ENCODE results near the gene EEF1AKMT3.
"Not testable (repeated sequence)": the region's sequence is repeated elsewhere in the genome, so short reads cannot be mapped to it uniquely, and the experiment has no call there.

EEF1AKMT3 gene

DNA sequence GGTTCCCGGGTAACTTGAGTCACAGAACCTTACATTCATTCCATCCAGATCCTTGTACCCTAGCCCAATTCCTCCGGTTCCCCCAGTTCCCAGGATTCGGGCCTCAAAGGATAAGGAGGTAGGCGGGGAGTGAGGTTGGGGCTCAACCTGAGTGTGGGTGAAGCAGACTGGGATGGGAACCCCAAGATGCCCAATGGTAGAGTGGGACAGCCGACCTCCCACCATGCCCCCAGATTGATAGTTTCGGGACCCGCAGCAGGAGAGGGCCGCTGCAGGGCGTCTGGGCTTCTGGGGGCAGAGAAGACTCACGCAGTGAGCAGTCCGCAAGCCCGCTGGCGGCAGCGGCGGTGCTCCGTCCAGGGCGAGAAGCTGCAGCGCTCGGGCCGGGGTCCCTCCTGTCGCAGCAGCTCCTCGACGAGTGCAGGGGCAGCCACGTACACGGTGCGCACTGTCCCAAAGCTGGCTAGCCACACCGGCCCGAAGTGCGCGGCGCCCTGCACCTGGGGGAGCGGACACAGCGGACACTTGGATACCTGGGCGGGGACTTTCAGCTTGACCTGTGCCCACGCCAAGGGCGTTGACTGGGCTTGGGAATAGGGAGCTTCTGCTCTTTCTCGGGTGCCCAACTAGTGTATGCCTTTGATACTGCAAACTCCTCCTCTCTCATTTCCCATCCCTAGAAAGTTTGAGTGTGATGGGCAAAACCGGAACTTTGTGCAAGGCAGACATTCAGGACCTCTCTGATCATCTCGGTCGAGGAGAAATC is 6.5 kb upstream of the EEF1AKMT3 start:
- DNase-seq (ENCODE audit: low read depth) = no peak

DNA sequence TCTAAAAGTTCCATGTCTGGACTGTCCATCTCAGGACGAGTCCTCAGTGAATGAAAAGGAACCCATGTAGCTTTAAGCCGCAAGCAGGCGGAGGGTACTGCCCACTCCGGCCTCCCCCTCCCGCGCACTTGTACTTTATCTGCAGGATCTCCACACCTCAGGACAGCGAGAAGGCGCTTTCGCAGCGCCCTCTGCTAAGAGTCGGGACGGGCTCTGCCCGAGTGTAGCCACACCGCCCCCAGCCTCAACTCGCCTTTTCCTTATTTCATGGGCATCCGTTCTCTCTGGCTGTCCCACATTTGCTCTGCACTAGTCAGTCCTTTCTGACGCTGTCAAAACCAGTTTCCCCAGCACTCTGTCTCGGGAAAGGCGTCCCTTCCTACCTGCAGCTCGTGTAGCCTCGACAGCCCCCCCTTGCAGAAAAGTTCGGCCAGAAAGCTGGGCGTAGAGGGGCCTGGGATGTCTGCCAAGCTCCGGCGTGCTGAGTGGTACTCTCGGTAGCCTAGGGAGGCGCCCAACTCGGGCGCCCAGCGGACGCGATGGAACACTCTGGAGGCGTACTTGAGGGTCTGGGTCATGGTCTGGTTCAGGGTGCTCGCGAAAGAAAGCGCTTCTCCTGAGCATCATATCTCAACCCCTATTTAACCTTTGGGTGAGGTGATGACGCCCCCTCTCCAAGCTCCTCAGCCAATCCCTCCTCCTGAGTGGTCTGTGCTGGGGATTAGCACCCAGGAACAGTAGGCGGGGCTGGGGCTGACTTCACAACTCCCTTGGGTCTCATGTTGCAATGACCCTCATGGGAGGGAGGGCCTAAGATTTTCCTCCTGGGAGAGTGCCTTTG is 5.7 kb upstream of the EEF1AKMT3 start, which contains the start of gene CYP27B1:
CYP27B1 (minus strand) TSS at position 615 of the 841 bp plus-strand sequence; CDS start at position 578, 37 bp downstream.
- DNase-seq (ENCODE audit: low read depth) = no peak

DNA sequence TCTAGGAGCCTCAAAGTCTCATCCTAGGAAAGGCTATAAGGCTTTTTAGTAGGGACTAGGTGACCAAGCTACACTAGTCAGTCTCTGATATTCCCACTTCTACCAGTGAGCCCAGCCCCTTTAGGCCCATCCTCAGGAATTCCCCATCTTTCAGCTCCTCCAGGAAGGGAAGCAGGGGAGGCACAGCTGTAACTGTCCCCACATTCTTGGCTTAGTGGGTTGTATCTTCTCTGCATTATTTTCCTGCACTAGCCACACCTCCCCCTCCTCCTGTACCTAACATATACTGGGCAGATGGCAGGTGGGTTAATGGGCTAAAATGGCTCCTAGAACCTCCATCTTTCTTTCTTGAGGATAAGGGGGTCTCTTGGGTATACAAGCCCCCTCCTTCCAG is 5.1 kb upstream of the EEF1AKMT3 start:
- no peak for DNase-seq (ENCODE audit: low read depth)

DNA sequence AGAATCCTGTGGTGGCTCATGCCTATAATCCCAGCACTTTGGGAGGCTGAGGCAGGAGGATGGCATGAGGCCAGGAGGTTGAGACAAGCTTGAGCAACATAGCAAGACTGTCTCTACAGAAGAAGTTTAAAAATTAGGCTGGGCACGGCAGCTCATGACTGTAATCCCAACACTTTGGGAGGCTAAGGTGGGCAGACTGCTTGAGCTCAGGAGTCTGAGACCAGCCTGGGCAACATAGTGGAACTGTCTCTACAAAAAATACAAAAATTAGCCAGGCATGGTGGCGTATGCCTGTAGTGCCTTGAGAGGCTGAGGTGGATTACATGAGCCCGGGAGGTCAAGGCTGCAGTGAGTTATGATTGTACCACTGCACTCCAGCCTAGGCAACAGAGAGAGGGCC is 4.5 kb upstream of the EEF1AKMT3 start:
- no peak for DNase-seq (ENCODE audit: low read depth)

DNA sequence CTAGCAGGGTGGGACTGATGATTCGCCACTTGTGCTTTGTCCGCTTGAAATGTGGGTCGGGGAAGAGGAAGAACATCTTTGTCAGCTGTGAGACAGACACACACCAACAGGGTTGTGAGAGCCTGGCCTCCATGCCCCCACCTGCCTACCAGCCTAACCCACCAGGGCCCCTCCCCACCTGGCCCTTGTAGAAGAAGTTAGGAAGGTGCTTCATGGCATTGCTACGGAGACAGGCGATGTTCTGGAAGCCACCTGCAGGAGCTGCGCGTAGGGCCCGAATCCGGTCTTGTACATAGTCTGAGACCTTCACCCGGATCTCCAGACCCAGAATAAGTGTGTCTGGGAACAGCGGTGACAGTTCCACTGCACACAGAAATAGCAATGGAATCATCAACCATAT is 2.8 kb upstream of the EEF1AKMT3 start:
- no peak for DNase-seq (ENCODE audit: low read depth)

DNA sequence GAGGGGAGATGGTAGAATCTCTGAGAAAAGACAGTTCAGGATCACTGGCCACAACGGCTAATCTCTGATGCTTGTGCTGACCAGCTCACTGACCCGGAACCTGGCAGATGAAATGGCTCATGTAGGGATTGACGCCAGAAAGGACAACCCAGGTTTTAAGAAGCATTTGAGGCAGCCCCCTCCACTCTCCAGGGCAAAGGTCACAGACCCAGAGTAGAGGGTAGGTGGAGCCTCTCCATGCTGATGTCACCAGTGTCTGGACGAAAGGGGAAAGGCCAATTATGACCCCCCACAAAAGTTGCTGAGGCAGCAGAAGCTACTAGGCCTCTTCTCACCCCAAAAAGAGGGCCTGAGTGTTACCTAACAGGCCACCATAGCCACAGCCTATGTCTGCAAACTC is 1.7 kb upstream of the EEF1AKMT3 start:
- no peak for DNase-seq (ENCODE audit: low read depth)

DNA sequence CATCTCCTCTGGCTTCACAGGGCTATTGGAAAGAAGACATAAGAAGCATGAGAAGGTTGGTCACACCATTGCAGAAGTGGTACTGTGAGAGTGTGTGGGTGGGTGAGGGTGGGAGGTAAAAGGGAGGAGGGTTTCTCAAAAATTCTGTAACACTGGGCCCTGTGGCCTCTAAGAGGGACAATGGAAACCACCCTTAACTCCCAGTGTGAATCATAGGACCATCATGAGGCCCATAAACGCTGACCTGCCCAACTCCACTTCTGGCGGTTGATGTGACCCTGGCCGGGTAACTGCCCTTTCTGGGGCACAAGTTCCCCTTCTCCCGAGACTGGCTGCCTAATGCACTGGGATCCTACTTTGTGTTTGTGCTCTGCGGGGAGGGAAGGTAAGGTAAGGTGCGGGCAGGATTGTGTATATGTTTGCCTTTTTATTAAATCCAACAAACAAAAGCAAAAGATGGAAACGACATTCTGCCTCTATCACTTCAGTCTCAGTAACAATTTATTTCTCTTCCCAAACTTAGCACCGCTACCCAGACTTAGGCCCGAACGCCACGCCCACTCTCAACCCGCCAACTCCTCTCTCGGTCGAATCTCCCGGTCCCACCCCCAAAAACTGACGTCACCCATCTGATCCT is 1.1 kb upstream of the EEF1AKMT3 start:
- DNase-seq (ENCODE audit: low read depth) = peak; percentile 85

DNA sequence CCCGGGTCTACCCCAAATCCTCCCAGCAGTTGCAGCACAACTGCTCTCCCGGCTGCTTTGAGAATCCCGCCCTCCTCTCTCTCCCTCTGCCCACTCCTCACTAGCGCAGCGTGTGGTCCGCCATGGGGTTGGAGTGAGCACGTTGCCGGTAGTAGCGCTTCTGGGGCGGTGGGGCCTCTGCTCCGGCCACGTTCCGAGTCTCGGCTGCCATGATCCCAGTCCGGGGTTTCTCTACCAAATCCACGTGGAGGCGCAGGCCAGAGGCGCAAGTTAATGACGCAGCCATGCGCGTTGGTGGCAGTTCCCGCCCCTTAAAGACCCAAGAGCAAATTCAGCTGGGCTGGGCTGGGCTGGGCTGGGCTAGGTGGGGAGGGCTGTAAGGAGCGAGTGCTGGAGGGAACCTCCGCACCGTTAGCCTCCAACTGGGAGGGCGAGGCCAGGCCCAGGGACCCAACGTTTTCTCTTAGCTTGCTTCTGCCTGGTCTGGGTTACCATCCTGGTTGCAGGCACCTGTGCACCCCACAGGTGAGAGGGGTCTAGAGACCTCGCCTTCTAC is 463 bp upstream of the EEF1AKMT3 start, which contains the start of gene METTL1:
METTL1 (minus strand) TSS at position 233 of the 556 bp plus-strand sequence; CDS start at position 211, 22 bp downstream.
- DNase-seq (ENCODE audit: low read depth) = peak; percentile 95

DNA sequence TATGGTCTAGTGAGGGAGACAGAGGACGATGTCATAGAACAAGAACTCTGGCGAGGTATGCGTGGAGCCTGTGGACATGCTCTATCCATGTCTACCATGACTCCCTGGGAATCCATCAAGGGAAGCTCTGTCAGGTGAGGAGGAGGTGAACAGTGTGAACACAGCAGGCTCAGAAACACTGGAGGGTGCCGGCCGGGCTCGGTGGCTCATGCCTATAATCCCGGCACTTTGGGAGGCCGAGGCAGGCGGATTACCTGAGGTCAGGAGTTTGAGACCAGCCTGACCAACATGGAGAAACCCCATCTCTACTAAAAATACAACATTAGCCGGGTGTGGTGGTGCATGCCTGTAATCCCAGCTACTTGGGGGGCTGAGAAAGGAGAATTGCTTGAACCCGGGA is 2.2 kb downstream of the EEF1AKMT3 start:
- DNase-seq (ENCODE audit: low read depth) = not testable (repeated sequence)

DNA sequence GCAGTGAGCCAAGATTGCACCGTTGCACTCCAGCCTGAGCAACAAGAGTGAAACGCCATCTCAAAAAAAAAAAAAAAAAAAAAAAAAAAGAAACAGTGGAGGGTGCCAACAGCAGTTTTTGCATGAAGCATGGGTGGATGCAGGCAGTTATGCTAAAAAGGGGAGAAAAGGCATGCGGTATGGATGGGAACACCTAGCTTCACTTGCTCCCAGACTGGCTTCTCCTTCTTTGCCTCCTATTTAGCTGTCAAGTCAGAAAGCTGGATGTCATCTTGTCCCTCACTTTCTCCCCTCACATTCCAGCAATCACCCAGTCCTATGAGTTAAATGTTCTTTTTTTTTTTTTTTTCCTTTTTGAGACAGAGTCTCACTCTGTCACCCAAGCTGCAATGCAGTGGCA is 2.6 kb downstream of the EEF1AKMT3 start:
- no peak for DNase-seq (ENCODE audit: low read depth)

DNA sequence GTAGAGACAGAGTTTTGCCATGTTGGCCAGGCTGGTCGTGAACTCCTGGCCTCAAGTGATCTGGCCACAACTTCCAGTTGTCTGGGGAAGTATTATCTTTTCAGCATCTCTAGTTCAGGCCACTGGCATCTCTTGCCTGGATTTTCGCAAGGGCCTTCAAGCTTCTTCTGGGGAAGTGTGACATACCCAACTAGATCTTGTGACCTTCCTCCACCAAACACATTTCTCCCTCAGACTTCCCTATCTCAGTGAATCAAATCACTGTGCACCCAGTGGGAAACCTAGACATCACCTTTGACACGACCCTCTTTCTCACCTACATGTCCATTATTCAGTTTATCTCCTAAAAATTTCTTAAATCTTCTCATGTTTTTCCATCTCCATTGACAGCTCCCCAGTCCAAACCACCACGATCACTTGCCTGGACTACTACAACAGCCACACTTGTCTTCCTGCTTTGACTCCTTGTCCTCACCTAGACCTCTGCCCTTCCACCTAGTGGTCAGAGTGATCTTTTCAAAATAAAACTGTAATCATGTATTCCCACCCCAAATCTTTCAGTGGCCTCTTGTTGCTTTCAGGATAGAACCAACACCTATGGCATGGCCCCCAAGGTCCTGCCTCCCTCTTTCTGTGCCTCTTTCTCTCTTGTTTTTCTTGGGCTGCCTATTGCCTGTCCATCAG is 3.3 kb downstream of the EEF1AKMT3 start:
- no peak for DNase-seq (ENCODE audit: low read depth)

DNA sequence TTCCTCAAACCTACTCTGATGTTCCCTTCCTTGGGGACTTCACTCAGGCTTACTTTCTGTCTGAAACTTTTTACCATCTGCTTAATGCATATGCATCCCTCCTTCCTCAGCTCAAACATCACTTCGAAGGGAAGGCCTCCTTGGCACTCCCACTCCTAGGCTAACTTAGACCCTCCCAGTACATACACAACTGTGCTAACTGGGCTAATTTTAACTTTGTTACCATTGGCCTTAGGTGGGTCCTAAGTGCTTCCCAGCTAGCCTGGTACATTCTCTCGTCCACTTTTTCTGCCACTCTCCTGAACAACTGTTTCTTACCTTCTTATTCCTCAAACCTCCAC is 3.8 kb downstream of the EEF1AKMT3 start:
- no peak for DNase-seq (ENCODE audit: low read depth)

DNA sequence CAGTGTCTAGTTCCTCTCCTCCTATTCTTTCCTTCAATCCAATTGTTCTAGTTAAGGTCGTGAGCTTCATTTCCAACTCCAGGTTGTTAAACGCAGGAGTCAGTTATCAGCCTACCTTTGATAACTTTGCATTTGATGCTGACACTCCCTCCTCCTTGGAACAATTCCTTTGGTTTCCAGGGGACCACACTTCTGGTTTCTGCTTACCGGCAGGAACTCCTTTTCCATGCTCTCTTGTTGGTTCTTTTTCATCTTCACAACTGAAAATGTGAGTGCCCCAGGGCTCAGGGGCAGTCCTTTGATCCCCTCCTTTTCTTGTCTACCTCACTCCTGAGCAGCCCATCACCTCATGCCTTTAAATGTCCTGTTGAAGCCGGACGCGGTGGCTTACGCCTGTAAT is 5.0 kb downstream of the EEF1AKMT3 start:
- DNase-seq (ENCODE audit: low read depth) = no peak

DNA sequence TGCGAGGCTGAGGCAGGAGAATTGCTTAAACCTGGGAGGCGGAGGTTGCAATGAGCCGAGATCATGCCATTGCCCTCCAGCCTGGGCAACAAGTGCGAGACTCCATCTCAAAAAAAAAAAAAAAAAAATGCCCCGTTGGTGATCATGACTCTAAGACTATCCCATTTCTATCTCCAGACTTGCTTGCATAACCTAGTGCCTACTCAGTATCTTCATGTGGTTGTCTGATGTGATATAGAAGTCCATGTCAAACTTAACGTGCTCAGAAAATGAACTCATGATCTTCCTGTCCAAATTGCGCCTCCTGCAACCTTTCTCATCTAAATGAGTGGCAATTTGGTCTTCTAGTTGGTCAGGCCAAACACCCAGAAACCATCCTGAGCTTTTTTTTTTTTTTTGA is 5.5 kb downstream of the EEF1AKMT3 start:
- no peak for DNase-seq (ENCODE audit: low read depth)

DNA sequence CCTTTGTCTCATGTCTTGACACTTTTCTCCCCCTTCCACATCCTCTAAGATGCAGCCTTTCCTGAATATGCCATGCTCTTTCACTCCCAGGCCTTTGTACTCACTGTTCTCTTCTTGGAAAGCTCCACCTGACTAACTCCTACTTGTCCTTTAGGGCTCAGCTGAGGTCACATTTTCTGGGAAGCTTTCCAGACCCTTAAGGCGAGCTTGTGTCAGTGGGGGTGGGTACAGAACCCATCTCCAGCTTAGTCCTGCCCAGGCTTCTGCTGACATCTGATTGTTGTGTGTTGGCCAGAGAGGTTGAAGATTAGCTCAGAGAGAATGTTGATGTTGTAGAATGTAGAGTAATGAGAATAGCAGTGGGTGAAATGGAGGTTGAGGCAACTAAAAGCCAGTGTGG is 7.3 kb downstream of the EEF1AKMT3 start:
- no peak for DNase-seq (ENCODE audit: low read depth)

DNA sequence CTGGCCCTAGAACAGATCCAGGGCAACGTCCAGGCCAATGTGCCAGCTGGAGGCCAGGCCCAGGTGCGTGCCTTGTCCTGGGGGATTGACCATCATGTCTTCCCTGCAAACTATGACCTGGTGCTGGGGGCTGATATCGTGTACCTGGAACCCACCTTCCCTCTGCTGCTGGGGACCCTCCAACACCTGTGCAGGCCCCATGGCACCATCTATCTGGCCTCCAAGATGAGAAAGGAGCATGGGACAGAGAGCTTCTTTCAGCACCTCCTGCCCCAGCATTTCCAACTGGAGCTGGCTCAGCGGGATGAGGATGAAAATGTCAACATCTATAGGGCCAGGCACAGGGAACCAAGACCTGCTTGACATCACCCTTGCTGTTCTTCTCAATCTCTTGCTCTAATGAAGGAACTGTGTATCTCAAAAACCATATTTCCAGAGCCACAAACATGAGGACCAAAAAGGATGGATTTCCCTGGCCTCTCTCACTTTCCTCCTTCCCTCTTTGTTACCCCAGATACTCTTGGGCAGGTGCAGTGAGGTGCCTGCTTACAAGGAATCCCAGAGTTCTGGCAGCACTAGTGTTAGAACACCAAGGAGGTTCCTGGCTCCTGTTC is 8.0 kb downstream of the EEF1AKMT3 start:
- DNase-seq (ENCODE audit: low read depth) = no peak

DNA sequence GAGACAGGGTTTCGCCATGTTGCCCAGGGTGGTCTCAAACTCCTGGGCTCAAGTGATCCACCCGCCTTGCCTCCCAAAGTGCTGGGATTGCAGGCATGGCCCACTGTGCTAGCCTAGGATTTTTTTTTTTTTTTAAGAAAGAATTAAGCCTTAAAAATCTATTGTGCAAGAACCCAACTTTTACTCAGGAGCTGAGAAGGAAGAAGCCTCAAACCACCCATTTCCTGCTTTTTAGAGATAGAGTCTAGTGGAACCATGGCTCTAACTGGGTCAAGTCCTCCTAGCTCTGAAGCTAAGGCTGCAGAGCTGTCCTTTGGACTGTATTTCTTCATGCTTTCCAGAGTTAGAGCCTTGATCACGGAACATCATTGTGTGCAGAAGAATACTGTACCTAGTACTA is 8.8 kb downstream of the EEF1AKMT3 start:
- DNase-seq (ENCODE audit: low read depth) = no peak

DNA sequence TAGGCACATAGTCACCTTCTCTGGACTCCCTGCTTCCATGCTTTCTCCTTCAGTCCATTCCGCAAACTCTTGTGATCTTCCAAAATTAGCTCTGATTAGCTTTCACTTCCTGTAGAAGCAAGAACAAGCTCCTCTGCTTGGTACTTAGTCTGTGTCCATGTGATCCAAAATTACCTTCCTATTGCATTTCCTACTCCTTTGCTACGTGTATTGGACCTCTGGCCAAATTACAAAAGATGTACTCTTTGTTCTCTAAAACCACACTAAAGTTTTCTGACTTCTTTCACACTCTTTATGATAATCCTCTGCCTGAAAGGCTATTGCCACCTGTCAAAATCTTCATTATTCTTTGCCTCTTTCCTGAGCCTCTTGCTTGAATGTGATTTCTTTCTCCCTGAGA is 9.4 kb downstream of the EEF1AKMT3 start:
- no peak for DNase-seq (ENCODE audit: low read depth)

DNA sequence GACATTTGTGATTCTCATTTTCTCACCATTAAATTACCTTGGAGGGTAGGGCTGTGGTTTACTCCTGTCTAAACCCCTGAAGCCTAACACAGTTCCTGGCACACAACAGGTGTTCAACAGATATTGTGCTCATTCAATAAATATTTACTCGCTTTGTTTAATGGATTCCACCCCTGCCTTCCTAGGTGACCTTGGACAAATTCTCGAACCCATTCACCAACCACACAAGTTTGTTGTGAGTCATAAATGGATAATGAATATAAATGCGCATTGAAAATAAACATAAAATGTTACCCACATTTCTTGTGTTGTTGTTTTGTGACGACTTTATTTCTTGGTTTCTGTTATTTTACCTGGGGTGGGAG is 9.8 kb downstream of the EEF1AKMT3 start:
- no peak for DNase-seq (ENCODE audit: low read depth)

DNA sequence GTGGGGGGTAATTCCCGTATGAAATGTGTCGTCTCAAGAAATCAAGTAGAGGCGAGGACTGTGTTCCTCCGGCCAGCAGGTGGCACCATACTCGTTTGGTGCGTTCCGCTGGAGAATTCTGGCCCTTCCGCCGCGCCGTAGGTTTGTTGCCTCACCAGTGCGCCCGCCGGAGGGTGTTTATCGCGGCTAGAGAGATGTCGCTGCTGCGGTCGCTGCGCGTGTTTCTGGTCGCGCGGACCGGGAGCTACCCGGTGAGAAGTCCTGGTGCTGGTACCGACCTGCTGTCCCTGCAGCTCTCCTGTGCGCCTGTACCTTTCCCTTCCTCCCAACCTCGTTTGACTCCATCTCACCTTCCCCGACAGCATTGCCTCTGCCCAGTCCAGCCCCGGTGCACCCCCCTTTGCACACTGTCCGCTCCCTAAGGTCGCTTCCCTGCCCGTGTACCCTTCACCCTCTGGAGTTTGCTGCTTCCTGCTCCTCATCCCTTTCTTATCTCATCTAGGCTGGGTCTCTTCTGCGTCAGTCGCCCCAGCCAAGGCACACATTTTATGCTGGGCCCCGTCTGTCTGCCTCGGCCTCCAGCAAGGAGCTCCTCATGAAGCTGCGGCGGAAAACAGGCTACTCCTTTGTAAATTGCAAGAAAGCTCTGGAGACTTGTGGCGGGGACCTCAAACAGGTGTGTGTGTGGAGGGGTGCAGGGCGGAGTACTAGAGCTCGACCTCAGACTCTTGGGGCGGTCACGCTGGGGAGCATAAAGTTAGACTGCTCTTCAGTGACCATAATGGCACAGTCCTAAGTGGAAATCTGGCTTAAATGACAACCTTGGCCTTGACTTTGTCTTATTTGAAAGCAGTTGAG is 10.4 kb downstream of the EEF1AKMT3 start, which contains the start of gene TSFM:
TSFM (plus strand) TSS at position 180 of the 858 bp plus-strand sequence; CDS start at position 195, 15 bp downstream.
- DNase-seq (ENCODE audit: low read depth) = peak; percentile 91

DNA sequence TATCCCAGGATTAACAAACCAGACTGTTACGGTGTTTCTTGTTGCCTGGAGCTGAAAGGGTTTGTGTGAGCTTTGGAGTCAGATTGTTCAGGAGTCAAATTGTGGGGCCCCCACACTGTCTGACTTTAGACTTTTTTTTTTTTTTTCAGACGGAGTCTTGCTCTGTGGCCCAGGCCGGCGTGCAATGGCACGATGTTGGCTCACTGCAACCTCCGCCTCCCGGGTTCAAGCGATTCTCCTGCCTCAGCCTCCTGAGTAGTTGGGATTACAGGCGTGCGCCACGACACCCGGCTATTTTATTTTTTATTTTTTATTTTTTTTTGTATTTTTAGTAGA is 11.0 kb downstream of the EEF1AKMT3 start:
- no peak for DNase-seq (ENCODE audit: low read depth)
